ENCODE data around the gene TSPEAR.
A peak's percentile ranks its signal among the peaks of the same experiment; 100 is the strongest.

The TSPEAR gene

GRCh38 chr21:44485254-44485793, 226.0 kb downstream of the TSPEAR start:
- no peak overlapping the region for H3K4me3 ChIP-seq (ENCODE audit: low read depth, low read length)
- TF ChIP-seq CTCF (IDR thresholded peaks at IDR 0.05; ENCODE audit: control insufficient read depth, extremely low read depth, insufficient read depth) = no peak
- no peak for DNase-seq (ENCODE audit: low read depth)

- no peak for DNase-seq (ENCODE audit: low read depth)
- no peak for TF ChIP-seq CTCF (IDR thresholded peaks at IDR 0.05; ENCODE audit: control insufficient read depth, extremely low read depth, insufficient read depth)
- H3K4me3 ChIP-seq (ENCODE audit: low read depth, low read length) = no peak overlapping the region
These were observed 226.7 kb downstream of the TSPEAR start for GRCh38 chr21:44484498-44485253.

- DNase-seq (ENCODE audit: low read depth) = no peak
- no peak for TF ChIP-seq CTCF (IDR thresholded peaks at IDR 0.05; ENCODE audit: control insufficient read depth, extremely low read depth, insufficient read depth)
- no peak overlapping the region for H3K4me3 ChIP-seq (ENCODE audit: low read depth, low read length)
These were observed 227.8 kb downstream of the TSPEAR start for GRCh38 chr21:44483288-44484237.

GRCh38 chr21:44482581-44483287, 228.6 kb downstream of the TSPEAR start:
- peak; percentile 59 for DNase-seq (ENCODE audit: low read depth)
- TF ChIP-seq CTCF (IDR thresholded peaks at IDR 0.05; ENCODE audit: control insufficient read depth, extremely low read depth, insufficient read depth) = no peak

GRCh38 chr21:44480200-44481053, 230.9 kb downstream of the TSPEAR start:
- no peak overlapping the region for H3K4me3 ChIP-seq (ENCODE audit: low read depth, low read length)
- TF ChIP-seq CTCF (IDR thresholded peaks at IDR 0.05; ENCODE audit: control insufficient read depth, extremely low read depth, insufficient read depth) = no peak
- DNase-seq (ENCODE audit: low read depth) = no peak

More at GRCh38 chr21:44482581-44483287, 228.6 kb downstream of the TSPEAR start:
- no peak overlapping the region for H3K4me3 ChIP-seq (ENCODE audit: low read depth, low read length)

All from LNCaP clone FGC (cell line).